ENCODE data around the gene SNRPD3. TPM values are rescaled to one million over a fixed set of nuclear protein-coding genes. Genes with fewer than 3 reads are reported as not detected.
"Not testable (repeated sequence)": the region's sequence is repeated elsewhere in the genome, so short reads cannot be mapped to it uniquely, and the experiment has no call there.

SNRPD3 gene
- total RNA-seq, 4 donors from 2014 or later = 63.8 to 110 (median 87.6) TPM

DNA sequence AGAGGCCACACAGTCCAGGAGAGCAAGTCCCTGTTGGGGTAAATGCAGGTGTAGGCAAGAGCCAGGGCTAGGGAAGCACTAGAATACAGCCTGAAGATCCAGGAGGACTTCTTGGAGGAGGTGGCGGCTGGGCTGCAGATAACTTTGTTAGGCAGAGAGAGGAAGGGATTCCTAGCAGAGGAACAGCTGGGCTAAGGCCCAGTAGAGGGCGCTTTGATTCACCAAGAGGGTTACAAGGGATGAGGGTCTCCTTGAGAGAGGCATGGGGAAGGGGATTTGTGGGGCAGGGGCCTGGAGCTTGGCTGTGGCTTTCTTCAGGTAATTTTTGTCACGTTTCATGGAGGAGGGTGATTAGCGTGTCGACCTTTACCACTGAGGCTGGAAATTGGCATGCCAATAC lies 65.4 kb downstream of the SNRPD3 start:
- H3K36me3 ChIP-seq; H3K27ac ChIP-seq (replicated peaks in 1 of 4); H3K4me1 ChIP-seq; H3K27me3 ChIP-seq; H3K4me3 ChIP-seq; H3K9me3 ChIP-seq; DNase-seq (ENCODE audit: extremely low spot score); intact Hi-C loops (cut with DNase I): not testable (repeated sequence)
- WGBS = 81% methylated on average over 5 of the region's 5 CpGs

- WGBS = 61% methylated on average over 2 of the region's 2 CpGs
- DNase-seq (ENCODE audit: extremely low spot score); H3K4me3 ChIP-seq; H3K27ac ChIP-seq (replicated peaks in 1 of 4); H3K4me1 ChIP-seq; intact Hi-C loops (cut with DNase I); H3K27me3 ChIP-seq; H3K9me3 ChIP-seq; H3K36me3 ChIP-seq: not testable (repeated sequence)
These were observed 66.8 kb downstream of the SNRPD3 start for GRCh38 chr22:24622596-24622995.

Other genes starting within 250 kb of the SNRPD3 start
- gene ADORA2A, start 128.4 kb upstream of the SNRPD3 start, total RNA-seq = 1 to 10 TPM; 3.3 to 7.5 (median 4.5) TPM
- gene UPB1, start 60.7 kb upstream of the SNRPD3 start, total RNA-seq = under 1 TPM; 0.29 to 0.83 (median 0.33) TPM
- 100 to 1,000 TPM in 3 of 4 donors, 10 to 100 TPM in 1; 93.4 to 202 (median 160) TPM for gene GUCD1, start 861 bp upstream of the SNRPD3 start, total RNA-seq
- 10 to 100 TPM; 11.3 to 22.1 (median 18.1) TPM for gene LRRC75B, start 37.1 kb downstream of the SNRPD3 start, total RNA-seq
- 1 to 10 TPM; 2.1 to 5.0 (median 3.1) TPM for gene GGT1, start 47.2 kb downstream of the SNRPD3 start, total RNA-seq
- not detected for gene PIWIL3, start 218.7 kb downstream of the SNRPD3 start, total RNA-seq